ENCODE results near the gene CLEC11A.

- no peak for TF ChIP-seq EZH2phosphoT487 (IDR thresholded peaks at IDR 0.05; ENCODE audit: borderline replicate concordance, low read length)
- TF ChIP-seq CTCF (IDR thresholded peaks at IDR 0.05; ENCODE audit: low read depth, low read length, poor library complexity, severe bottlenecking) = no peak
Observed at GRCh38 chr19:50695251-50696093, 27.7 kb upstream of the CLEC11A start.
